Activated naive CD4-positive, alpha-beta T cell treated with anti-CD3 and anti-CD28 coated beads, Interleukin-2, amount 50 U/mL, for 24 hours (primary cell): ENCODE measurements around the gene CADM3.

ENCODE experiments used
- H3K27ac Mint-ChIP-seq: one replicate; pipeline ENCODE4 v1.8.0; 2021; ENCODE audit warnings: mild to moderate bottlenecking, mixed read lengths
- H3K27me3 Mint-ChIP-seq: one replicate; pipeline ENCODE4 v1.8.0; 2021; ENCODE audit warnings: mixed read lengths
- H3K36me3 Mint-ChIP-seq: one replicate; pipeline ENCODE4 v1.8.0; 2021; ENCODE audit warnings: mixed read lengths
- H3K4me1 Mint-ChIP-seq: one replicate; pipeline ENCODE4 v1.8.0; 2021; ENCODE audit warnings: mixed read lengths
- H3K4me3 Mint-ChIP-seq: one replicate; pipeline ENCODE4 v1.8.0; 2021; ENCODE audit warnings: mild to moderate bottlenecking, mixed read lengths
- H3K9me3 Mint-ChIP-seq: one replicate; pipeline ENCODE4 v1.8.0; 2021; ENCODE audit warnings: mixed read lengths

The CADM3 gene

GRCh38 chr1:159211331-159212136 lies 40.1 kb downstream of the CADM3 start:
- H3K4me1 Mint-ChIP-seq = peaks cover 5% of the 10 kb centered on the region
- no peak overlapping the region for H3K4me3 Mint-ChIP-seq
- peaks cover 33% of the 10 kb centered on the region for H3K27me3 Mint-ChIP-seq
- H3K27ac Mint-ChIP-seq = no peak overlapping the region
- H3K9me3 Mint-ChIP-seq = no peaks in the 10 kb centered on the region
- no peaks in the 10 kb centered on the region for H3K36me3 Mint-ChIP-seq

GRCh38 chr1:159212596-159212995 lies 41.2 kb downstream of the CADM3 start:
- H3K27ac Mint-ChIP-seq = no peak overlapping the region
- H3K9me3 Mint-ChIP-seq = no peaks in the 10 kb centered on the region
- peaks cover 34% of the 10 kb centered on the region for H3K27me3 Mint-ChIP-seq
- no peak overlapping the region for H3K4me3 Mint-ChIP-seq
- no peaks in the 10 kb centered on the region for H3K36me3 Mint-ChIP-seq
- H3K4me1 Mint-ChIP-seq = peaks cover 3% of the 10 kb centered on the region

GRCh38 chr1:159214149-159214760 lies 42.8 kb downstream of the CADM3 start:
- no peaks in the 10 kb centered on the region for H3K9me3 Mint-ChIP-seq
- no peak overlapping the region for H3K4me3 Mint-ChIP-seq
- no peaks in the 10 kb centered on the region for H3K4me1 Mint-ChIP-seq
- peaks cover 31% of the 10 kb centered on the region for H3K27me3 Mint-ChIP-seq
- H3K36me3 Mint-ChIP-seq = no peaks in the 10 kb centered on the region
- peak overlapping the region; percentile 11 for H3K27ac Mint-ChIP-seq

GRCh38 chr1:159218649-159219636 lies 47.5 kb downstream of the CADM3 start:
- no peaks in the 10 kb centered on the region for H3K36me3 Mint-ChIP-seq
- H3K27me3 Mint-ChIP-seq = peaks cover 14% of the 10 kb centered on the region
- no peaks in the 10 kb centered on the region for H3K4me1 Mint-ChIP-seq
- H3K27ac Mint-ChIP-seq = no peak overlapping the region
- no peak overlapping the region for H3K4me3 Mint-ChIP-seq
- no peaks in the 10 kb centered on the region for H3K9me3 Mint-ChIP-seq

- no peaks in the 10 kb centered on the region for H3K9me3 Mint-ChIP-seq
- H3K36me3 Mint-ChIP-seq = no peaks in the 10 kb centered on the region
- H3K4me3 Mint-ChIP-seq = no peak overlapping the region
- H3K27me3 Mint-ChIP-seq = peaks cover 19% of the 10 kb centered on the region
- no peaks in the 10 kb centered on the region for H3K4me1 Mint-ChIP-seq
- no peak overlapping the region for H3K27ac Mint-ChIP-seq
Observed at GRCh38 chr1:159222075-159222865, 50.9 kb downstream of the CADM3 start.

GRCh38 chr1:159223004-159223403 lies 51.6 kb downstream of the CADM3 start:
- no peak overlapping the region for H3K4me3 Mint-ChIP-seq
- no peaks in the 10 kb centered on the region for H3K9me3 Mint-ChIP-seq
- no peaks in the 10 kb centered on the region for H3K4me1 Mint-ChIP-seq
- H3K27ac Mint-ChIP-seq = no peak overlapping the region
- H3K27me3 Mint-ChIP-seq = peaks cover 19% of the 10 kb centered on the region
- H3K36me3 Mint-ChIP-seq = no peaks in the 10 kb centered on the region

GRCh38 chr1:159228554-159228953 lies 57.1 kb downstream of the CADM3 start:
- Mint-ChIP-seq H3K27me3 (peaks cover 21% of the 10 kb centered on the region), H3K4me1 (no peaks in the 10 kb centered on the region), H3K36me3 (no peaks in the 10 kb centered on the region), H3K4me3 (no peak overlapping the region), H3K9me3 (no peaks in the 10 kb centered on the region), H3K27ac (no peak overlapping the region)

GRCh38 chr1:159229260-159229885 lies 58.0 kb downstream of the CADM3 start:
- Mint-ChIP-seq H3K4me1 (no peaks in the 10 kb centered on the region), H3K4me3 (no peak overlapping the region), H3K27me3 (peaks cover 18% of the 10 kb centered on the region), H3K27ac (no peak overlapping the region), H3K36me3 (no peaks in the 10 kb centered on the region), H3K9me3 (no peaks in the 10 kb centered on the region)

- Mint-ChIP-seq H3K27ac (no peak overlapping the region), H3K27me3 (peaks cover 20% of the 10 kb centered on the region), H3K36me3 (no peaks in the 10 kb centered on the region), H3K9me3 (no peaks in the 10 kb centered on the region), H3K4me1 (no peaks in the 10 kb centered on the region), H3K4me3 (no peak overlapping the region)
Observed at GRCh38 chr1:159229896-159230295, 58.5 kb downstream of the CADM3 start.

GRCh38 chr1:159239551-159240220 lies 68.3 kb downstream of the CADM3 start:
- Mint-ChIP-seq H3K36me3 (no peaks in the 10 kb centered on the region), H3K27me3 (peaks cover 9% of the 10 kb centered on the region), H3K27ac (peak overlapping the region; percentile 1), H3K9me3 (no peaks in the 10 kb centered on the region), H3K4me3 (no peak overlapping the region), H3K4me1 (no peaks in the 10 kb centered on the region)

- H3K36me3 Mint-ChIP-seq = peaks cover 1% of the 10 kb centered on the region
- H3K27me3 Mint-ChIP-seq = peaks cover 20% of the 10 kb centered on the region
- H3K4me1 Mint-ChIP-seq = no peaks in the 10 kb centered on the region
- no peaks in the 10 kb centered on the region for H3K9me3 Mint-ChIP-seq
- no peak overlapping the region for H3K27ac Mint-ChIP-seq
- no peak overlapping the region for H3K4me3 Mint-ChIP-seq
Observed at GRCh38 chr1:159247266-159247665, 75.9 kb downstream of the CADM3 start.

- no peak overlapping the region for H3K4me3 Mint-ChIP-seq
- H3K9me3 Mint-ChIP-seq = no peaks in the 10 kb centered on the region
- no peak overlapping the region for H3K27ac Mint-ChIP-seq
- peaks cover 23% of the 10 kb centered on the region for H3K27me3 Mint-ChIP-seq
- no peaks in the 10 kb centered on the region for H3K4me1 Mint-ChIP-seq
- peaks cover 1% of the 10 kb centered on the region for H3K36me3 Mint-ChIP-seq
Observed at GRCh38 chr1:159248311-159248710, 76.9 kb downstream of the CADM3 start.

- peaks cover 1% of the 10 kb centered on the region for H3K36me3 Mint-ChIP-seq
- H3K4me3 Mint-ChIP-seq = no peak overlapping the region
- H3K4me1 Mint-ChIP-seq = no peaks in the 10 kb centered on the region
- H3K9me3 Mint-ChIP-seq = no peaks in the 10 kb centered on the region
- H3K27me3 Mint-ChIP-seq = peaks cover 21% of the 10 kb centered on the region
- no peak overlapping the region for H3K27ac Mint-ChIP-seq
Observed at GRCh38 chr1:159250638-159251216, 79.3 kb downstream of the CADM3 start.
